ENCODE results near the gene BMP6.
"Not testable (repeated sequence)": the region's sequence is repeated elsewhere in the genome, so short reads cannot be mapped to it uniquely, and the experiment has no call there.

BMP6 gene

GRCh38 chr6:7797386-7797785 lies 71.5 kb downstream of the BMP6 start:
- no peak for DNase-seq

GRCh38 chr6:7798751-7799150 lies 72.9 kb downstream of the BMP6 start:
- no peak for DNase-seq

GRCh38 chr6:7802662-7803061 lies 76.8 kb downstream of the BMP6 start:
- DNase-seq = no peak

GRCh38 chr6:7803214-7803613 lies 77.3 kb downstream of the BMP6 start:
- DNase-seq = no peak

DNA sequence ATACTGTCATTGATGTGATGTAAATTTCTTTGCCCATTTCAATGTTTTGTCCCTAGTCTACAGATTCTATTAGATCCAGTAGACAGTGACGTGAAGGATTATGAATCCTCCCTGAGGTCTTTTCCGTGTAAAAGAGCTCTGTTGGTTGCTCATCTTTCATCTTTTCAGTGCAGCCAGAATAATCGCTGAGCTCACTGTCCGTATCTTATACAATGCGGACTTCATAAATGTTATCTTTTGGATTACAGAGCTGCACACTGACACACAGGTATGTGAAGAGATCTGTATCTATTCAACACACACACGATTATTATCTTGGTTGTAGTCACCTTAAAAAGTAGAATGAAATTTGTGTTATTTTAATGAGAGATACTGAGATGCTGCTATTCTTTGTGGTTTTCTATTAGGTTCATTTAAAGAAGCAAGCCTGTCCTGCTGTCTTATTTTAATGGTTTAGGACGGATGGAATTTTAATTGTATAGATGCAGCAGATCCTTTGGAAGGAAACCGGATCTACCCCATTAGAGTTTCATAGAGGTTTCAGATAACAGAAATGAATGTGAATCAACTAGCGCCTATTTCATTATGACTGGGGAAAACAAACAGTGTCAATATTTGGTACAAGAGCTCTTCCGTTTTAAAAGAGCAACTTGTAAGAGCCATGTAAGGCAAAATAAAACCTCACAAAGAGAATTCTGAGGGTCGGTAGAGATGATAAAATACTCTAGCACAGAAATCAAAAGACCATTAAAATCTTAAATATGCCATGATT lies 79.4 kb downstream of the BMP6 start:
- DNase-seq = no peak

- no peak for DNase-seq
Measured at GRCh38 chr6:7805850-7806214, 79.9 kb downstream of the BMP6 start.

- no peak for DNase-seq
Measured at GRCh38 chr6:7806711-7807110, 80.8 kb downstream of the BMP6 start.

DNA sequence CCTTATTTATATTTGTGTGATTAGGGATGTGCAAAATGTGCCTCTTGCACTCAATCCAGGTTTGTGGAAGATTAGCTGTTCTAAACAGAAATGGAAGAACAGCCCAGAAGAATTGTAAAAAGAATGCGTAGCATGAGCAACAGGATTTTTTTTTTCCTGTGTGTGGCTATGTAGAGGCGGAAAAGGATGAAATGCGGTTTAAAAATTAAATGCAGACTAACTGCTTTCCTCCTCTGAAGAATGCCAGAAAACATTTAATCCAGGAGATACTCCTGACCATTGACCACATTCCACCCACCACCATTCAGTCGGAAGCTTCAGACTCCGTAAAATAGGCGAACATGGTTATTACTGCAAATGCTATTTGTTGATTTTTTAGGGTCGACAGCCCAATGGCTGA lies 83.4 kb downstream of the BMP6 start:
- DNase-seq = no peak

- no peak for DNase-seq
Measured at GRCh38 chr6:7811441-7811840, 85.5 kb downstream of the BMP6 start.

DNA sequence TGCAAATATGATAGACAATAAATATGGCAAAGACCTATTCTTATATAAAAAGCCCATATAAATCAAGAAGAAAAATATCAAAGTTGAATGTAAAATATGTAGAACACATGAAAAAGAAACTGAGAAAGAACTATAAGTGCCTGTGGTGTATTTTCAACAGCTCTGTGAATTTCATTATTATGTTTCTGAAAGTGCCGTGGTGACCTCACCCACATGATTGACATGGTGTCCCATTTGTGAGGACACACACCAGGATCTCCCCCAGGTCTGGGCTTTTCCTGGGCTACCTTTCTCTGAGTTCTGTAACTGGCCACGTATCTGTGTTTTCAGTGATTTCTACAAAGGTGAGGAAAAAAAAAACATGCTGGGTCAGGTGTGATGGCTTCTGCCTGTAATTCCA lies 86.7 kb downstream of the BMP6 start:
- no peak for DNase-seq

DNA sequence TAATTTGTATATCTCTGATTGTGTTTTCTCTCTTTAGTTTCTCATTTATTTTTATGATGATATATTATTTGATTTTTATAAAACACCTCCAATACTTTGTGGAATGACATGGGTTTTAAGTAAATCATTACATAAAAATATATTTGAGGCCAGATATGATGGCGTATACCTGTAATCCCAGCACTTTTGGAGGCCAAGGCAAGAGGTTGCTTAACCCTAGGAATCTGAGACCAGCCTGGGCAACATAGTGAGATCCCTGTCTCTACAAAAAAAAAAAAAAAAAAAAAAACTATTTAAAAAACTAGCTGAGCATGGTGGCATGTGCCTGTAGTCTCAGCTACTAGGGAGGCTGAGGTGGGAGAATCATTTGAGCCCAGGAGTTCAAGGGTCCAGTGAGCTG lies 87.3 kb downstream of the BMP6 start:
- DNase-seq = no peak

DNA sequence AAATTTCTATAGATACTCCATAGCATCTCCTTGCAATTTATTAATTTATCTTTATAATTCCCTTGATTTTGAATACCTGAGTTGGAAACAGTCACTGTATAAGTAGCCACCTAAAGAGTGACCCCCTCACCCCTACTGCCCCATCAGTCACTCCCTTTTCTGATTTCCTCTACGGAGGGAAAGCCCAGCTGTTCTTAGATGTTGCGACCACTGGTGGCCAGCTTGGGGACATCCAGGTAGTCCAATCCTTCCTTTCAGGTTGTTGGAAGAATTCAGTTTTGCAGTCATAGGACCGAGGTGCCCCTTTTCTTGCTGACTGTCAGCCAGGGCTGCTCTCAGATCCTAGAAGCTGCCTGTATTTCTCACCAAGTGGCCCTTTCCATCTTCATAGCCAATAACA lies 87.8 kb downstream of the BMP6 start:
- DNase-seq = no peak

DNA sequence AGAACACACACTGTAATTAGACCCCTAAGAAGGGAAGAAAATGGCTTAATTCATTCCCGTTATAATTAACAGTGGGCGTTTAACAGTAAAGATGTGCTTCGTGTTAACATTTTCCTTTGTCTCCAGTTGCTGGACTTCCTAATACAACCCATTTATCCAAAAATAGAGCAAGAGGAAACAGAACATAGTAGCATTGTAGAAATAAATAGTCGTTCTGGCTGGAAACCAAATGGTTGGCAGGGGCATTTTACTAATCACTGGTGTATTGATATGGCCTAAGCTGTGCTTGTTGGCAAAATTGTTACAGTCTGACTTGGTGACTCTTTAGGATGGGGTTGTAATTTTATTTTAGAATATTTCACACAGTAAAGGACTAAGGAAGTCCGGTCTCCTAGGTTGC lies 89.8 kb downstream of the BMP6 start:
- DNase-seq = no peak

DNA sequence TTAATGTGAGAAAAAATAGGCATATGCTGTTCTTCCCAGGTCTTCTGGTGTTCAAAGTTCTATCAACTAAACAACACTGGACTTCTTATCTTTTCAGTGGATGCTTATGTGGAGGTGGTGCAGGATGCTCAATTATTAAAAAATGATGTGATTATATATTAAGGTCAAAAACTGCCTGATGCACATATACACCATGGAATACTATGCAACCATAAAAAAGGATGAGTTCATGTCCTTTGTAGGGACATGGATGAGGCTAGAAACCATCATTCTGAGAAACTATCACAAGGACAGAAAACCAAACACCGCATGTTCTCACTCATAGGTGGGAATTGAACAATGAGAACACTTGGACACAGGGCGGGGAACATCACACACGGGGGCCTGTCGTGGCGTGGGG lies 91.3 kb downstream of the BMP6 start:
- not testable (repeated sequence) for DNase-seq

DNA sequence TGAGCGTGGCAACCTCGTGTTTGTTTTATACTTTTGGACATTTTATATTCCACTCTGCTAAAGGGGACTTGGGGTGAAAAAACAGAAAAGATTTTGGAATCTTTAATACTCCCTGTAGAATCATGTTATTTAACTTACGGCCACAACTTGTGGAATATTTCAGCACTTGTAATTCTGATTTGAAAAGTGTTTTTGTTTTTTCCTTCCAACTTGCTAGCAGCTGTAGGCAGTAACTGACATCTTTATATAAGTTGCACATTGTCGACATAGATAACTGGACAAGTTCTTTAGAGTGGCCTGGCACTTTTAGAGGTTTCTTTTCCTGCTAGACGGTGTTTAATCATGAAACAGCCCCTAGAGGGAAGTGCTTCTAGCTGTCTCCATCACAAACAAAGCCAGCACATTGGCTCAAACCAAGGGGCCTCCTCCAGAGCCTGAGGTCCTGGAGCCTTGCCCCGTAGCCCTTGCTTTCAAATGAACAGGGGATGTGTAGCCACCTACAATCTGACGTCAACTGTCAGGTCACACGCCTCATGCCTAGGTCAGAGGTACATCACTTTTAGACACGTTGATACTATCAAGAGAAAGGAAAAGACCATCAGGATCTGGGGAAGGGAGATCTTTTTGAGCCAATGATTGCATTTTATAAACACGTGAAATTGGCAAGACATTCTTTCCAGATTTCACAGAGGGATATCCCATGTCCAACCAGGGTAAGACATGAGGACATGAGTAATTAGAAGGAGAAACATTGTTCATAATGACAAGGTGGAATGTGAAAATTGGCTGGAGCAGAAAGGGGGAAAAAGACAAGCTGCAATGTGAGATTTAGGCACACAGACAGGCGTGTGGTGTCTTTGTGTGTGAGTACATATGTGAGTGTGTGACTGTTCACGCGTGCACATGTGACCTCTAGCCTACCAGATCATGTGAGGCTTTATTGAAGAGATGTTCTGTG lies 92.6 kb downstream of the BMP6 start:
- no peak for DNase-seq

DNA sequence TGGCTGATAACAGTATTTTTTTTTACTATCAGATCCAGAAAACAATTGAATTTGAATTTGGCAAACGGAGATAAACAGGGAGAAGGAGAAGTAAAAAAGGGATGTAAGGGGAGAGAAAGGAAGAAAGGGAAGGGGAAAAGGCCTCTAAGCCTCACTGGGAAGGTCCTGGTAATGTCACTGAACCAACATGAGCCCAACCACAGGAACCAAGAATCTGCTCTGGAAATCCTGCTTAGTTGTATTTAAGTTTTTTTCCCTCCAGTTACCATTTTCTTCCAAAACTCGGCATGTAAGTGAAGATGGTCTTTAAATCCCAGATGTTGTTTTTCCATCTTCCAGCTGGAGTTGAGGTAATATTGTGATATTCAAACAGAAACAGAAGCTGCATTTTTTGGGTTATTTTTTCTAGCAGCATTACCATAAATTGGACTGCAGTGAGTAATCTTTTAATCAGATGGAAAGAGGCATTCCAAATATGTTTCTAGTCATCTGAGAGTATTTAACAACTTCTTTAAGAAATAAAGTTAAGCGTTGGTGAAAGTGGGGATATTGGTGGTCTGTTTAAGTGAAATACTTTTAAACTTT lies 93.6 kb downstream of the BMP6 start:
- no peak for DNase-seq

DNA sequence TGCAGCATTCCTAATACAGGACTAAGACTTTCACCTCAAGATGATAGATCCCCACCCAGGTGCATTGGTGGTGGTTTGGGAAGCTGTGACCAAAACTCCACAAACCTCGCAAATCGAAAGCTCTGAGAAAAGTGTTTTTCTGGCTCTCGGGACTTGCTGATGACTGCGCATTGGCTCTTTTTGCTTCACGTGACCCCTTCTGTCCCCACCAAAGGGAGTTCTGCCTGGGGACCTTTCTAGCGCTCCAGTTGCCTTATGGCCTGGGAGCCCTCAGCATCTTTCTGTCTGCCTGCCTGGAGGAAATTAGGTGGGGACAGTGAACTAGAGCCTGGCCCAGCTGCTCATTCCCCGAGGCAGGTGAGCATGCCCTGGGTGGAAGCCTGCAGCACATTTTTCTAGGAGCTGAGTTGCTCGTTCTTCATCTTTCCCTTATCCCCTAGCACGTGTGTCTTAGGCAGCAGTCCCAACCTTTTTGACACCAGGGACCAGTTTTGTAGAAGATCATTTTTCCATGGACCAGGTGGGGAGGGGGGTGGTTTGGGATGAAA lies 94.5 kb downstream of the BMP6 start:
- DNase-seq = no peak

GRCh38 chr6:7821426-7821825 lies 95.5 kb downstream of the BMP6 start:
- DNase-seq = no peak

- no peak for DNase-seq
Measured at GRCh38 chr6:7823552-7823951, 97.7 kb downstream of the BMP6 start.

DNA sequence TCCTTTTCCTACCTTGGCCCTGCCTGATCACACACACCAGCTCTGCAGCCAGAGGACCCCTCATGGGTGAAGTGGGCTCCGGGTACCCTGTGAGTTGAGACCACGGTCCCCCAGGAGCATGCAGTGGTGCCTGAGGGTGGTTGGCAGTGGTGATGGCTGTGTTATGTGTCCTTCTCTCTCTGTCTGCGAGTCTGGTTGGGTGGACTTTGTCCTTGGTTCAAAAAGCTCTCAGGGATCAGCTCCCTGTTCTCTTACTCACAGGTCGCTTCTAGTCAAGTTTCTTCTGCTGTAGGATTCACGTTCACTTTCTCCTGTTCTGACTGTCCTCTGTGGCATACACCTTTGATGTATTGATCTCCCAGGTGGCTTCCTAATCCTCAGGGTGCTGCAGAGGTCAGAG lies 100.1 kb downstream of the BMP6 start:
- no peak for DNase-seq

DNA sequence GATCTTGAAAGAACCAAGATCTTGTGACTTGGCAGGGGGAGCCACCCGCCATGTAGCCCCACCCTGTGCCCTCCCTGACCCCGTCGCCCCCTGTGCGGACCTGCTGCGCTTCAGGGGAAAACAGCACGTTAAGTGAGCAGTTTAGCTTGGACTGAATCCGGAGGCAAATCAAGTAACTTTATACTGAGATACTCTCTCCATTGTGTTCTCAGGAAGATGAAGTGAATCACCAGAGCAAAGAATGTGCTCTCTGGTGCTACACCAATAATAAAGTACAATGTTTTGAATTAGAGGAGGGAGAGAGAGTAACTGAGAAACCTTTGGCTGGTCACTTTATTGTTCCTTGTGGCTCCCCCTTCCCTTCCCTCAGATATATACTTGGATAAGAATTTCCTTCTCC lies 101.2 kb downstream of the BMP6 start:
- no peak for DNase-seq

DNA sequence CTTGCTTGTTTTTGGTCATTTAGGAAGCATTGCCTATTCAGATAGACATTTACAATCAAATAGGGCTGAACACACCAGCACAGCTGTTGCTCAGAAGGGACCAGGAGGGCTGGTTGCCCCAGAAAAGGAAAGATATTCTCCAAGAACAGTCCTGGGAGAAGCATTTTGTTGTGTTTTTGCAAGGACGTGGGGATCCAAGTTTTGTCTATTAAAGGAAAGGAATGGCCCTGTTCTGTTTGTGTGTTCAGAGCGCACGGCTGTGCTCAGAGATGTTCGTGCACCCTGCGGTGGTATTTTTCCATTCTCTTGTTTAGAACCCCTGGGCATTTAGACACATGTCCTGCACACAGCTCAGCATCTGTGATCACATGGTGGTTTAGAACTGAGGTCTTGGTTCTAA lies 102.2 kb downstream of the BMP6 start:
- DNase-seq = no peak

- no peak for DNase-seq
Measured at GRCh38 chr6:7832904-7833750, 107.2 kb downstream of the BMP6 start.
